Cardiac fibroblast (primary cell): ENCODE results near the gene TGFBR3L.
A peak's percentile ranks its signal among the peaks of the same experiment; 100 is the strongest.

ENCODE experiments used
- DNase-seq, 2 donors: peaks; one replicate each; pipeline versions ENCODE4 v3.0.0 to v3.0.0-alpha.2; 2010; ENCODE audit warnings: low read depth in 2 of 2
- H3K4me3 ChIP-seq, 2 donors: replicated peaks in 1 of 2; 1 replicate in 1 of 2; 2 replicates in 1 of 2; pipeline ENCODE4 v1.5.1; 2011; ENCODE audit warnings: low read depth in 2 of 2, low read length in 2 of 2, mild to moderate bottlenecking in 2 of 2, moderate library complexity in 1 of 2
- TF ChIP-seq, protein P1 (sequence below): IDR thresholded peaks from one replicate; pipeline ENCODE4 v1.5.1; 2011; ENCODE audit warnings: low read depth, mild to moderate bottlenecking, low read length, inconsistent platforms

The TGFBR3L gene

DNA sequence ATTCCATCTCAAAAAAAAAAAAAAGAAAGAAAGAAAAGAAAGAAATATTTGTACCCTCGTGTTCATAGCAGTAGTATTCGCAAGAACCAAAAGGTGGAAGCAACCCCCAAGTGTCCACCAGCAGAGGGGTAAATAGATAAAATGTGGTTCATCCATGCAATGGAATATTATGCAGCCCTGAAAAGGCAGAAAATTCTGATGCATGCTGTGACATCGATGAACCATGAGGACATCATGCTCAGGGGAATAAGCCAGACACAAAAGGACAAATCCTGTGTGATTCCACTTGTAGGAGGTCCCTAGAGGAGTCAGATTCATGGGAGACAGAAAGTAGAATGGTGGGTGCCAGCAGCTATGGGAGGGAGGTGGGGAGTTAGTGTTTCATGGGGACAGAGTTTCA, 32.7 kb upstream of the TGFBR3L start:
- TF ChIP-seq, protein P1, sequence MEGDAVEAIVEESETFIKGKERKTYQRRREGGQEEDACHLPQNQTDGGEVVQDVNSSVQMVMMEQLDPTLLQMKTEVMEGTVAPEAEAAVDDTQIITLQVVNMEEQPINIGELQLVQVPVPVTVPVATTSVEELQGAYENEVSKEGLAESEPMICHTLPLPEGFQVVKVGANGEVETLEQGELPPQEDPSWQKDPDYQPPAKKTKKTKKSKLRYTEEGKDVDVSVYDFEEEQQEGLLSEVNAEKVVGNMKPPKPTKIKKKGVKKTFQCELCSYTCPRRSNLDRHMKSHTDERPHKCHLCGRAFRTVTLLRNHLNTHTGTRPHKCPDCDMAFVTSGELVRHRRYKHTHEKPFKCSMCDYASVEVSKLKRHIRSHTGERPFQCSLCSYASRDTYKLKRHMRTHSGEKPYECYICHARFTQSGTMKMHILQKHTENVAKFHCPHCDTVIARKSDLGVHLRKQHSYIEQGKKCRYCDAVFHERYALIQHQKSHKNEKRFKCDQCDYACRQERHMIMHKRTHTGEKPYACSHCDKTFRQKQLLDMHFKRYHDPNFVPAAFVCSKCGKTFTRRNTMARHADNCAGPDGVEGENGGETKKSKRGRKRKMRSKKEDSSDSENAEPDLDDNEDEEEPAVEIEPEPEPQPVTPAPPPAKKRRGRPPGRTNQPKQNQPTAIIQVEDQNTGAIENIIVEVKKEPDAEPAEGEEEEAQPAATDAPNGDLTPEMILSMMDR, result no peak
- no peak overlapping the region for H3K4me3 ChIP-seq
- no peak for DNase-seq

DNA sequence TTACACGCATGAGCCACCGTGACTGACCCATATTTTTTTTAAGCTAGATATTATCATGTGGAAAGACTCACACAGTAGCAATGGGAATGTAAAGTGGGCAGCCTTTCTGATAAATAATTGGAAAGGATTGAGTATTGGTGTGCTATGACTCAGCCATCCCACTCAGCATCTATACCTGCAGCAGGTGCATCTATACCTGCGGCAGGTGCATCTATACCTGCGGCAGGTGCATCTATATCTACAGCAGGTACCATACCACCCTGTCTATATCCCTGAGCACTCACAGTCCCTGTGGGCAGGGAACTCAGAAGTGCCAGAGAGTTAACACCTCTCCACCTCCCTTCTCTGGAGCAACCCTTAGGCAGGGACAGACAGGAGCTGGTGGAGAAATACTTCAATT, 31.5 kb upstream of the TGFBR3L start:
- no peak for DNase-seq
- no peak overlapping the region for H3K4me3 ChIP-seq
- TF ChIP-seq, protein P1, result no peak

DNA sequence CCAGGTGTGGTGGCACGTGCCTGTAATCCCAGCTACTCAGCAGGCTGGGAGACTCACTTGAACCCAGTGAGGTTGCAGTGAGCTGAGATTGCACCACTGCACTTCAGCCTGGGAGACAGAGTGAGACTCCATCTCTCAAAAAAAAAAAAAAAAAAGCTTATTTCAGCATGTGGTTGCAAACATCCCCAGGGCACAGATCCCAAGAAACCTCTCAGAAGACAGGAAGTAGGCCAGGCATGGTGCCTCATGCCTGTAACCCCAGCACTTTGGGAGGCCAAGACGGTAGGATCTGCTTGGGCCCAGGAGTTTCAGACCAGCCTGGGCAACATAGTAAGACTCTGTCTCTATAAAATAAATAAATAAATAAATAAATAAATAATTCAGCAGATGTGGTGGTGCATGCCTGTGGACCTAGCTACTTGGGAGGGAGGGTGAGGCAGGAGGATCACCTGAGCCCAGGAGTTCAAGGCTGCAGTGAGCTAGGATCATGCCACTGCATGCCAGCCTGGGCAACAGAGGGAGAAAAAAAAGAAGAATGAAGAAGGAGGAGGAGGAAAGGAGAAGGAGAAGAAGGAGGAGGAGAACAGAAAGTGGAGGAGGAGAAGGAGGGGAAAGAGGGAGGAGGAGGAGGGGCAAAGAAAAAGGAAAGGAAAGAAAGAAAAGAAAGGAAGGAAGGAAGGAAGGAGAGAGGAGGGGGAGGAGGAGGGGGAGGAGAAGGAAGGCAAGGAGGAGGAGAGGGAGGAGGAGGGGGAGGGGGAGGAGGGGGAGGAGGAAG, 30.6 kb upstream of the TGFBR3L start:
- TF ChIP-seq, protein P1, result no peak
- H3K4me3 ChIP-seq, result no peak overlapping the region
- peak; percentile 49 to 70 for DNase-seq

DNA sequence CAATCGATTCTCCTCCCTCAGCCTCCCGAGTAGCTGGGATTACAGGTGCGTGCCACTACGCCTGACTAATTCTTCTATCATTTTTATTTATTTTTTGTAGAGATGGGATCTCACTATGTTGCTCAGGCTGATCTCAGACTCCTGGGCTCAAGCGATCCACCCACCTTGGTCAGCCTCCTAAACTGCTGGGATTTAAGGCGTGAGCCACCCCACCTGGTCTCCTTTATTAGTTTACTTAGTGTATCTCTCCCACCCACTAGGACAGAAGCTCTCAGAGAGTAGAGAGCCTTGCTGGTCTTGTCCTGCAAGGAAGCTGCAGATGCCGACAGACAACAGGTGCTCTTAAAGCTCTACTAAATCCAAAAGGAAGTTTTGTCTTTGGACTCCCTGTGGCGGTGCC, 28.8 kb upstream of the TGFBR3L start:
- no peak for DNase-seq
- no peak overlapping the region for H3K4me3 ChIP-seq
- TF ChIP-seq, protein P1, result no peak

DNA sequence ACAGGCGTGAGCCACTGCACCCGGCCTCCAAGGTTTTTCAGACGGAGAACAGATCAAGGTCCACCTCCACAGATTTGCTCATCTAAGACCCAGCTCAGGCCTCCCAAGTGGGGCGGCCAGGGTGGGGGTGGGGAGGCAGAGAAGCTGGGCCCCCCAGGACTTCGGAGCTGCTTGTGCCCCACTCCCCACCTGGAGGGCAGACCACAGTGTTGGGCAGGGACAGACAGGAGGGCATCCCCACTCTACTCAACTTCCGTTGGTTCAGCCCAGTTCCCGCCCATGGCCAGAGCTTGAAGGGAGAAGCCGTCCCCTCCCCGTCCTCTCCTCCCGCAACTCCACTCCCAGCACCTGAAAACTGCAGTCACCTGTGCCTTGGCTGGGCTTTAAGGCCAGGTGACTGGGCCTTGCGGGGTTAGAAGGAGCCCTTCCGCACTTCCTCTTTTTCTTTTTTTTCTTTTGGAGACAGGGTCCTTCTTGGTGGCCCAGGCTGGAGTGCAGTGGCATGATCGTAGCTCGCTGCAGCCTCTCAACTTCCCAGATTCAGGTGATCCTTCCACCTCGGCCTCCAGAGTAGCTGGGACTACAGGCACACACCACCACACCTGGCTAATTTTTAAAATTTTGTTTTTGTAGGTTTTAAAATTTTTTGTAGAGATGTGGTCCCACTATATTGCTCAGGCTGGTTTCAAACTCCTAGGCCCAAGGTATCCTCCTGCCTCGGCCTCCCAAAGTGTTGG, 27.1 kb upstream of the TGFBR3L start:
- TF ChIP-seq, protein P1, result no peak
- no peak for DNase-seq
- no peak overlapping the region for H3K4me3 ChIP-seq

DNA sequence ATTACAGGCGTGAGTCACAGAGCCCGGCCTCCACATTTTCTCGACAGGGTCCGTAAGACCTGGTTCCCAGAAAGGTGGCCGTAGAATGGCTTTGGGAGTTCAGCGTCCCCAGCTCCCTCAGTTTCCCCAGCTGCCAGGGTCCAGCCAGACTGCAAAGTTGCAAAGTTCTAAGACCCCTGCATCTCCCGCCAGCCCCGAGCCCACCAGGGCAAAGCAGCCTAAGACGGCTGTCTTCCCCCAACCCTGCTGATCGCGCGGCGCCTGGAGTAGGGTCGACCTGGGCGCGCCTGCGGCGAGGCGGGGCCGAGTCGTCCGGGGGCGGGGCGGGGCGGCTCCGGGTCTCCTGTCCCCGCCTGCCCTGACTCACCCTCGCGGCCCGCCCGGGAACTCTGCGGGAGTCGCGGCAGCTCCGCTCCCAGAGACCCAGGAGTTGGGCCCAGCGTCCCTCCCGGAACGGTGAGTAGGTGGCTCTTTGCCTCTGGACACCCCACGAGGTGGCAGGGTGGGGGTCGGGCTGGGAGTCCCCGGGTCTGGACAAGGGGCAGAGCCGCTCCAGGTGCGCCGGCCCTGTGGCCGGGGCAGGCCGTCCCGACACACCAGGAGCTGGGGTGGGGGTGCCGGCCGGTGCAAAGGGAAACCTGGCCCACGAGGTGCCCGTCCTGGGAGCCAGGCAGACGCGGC, 26.3 kb upstream of the TGFBR3L start, which contains the start of gene LRRC8E:
TSS of gene LRRC8E (plus strand) at position 366 of the 681 bp plus-strand sequence. CDS start 7,094 bp downstream, outside the sequence.
- peak within 1 kb of the TSS; percentile 59 to 71 for H3K4me3 ChIP-seq
- TF ChIP-seq, protein P1, result no peak
- DNase-seq, result peak; percentile 62 to 72
